Smooth muscle cell (in vitro differentiated cells): Measurements from ENCODE around the gene INSYN1. TPM values are rescaled to one million over a fixed set of nuclear protein-coding genes. Genes with fewer than 3 reads are reported as not detected.
"Not testable (repeated sequence)": the region's sequence is repeated elsewhere in the genome, so short reads cannot be mapped to it uniquely, and the experiment has no call there.

Experiments
- DNase-seq: peaks from one replicate; lab custom pipeline; 2025; ENCODE audit not compliant: unreplicated experiment; lab: John Stamatoyannopoulos, UW
- H2AFZ ChIP-seq: fragments of 200-600 bp; sonication (generic); 2 replicates; pipeline ENCODE4 v1.6.0; 2016; ENCODE audit warnings: antibody characterized with exemption, low read depth, mild to moderate bottlenecking
- H3F3A ChIP-seq: fragments of 200-600 bp; sonication (generic); 2 replicates; pipeline ENCODE4 v1.6.0; 2017; ENCODE audit warnings: antibody characterized with exemption, low read depth
- H3K27ac ChIP-seq: fragments of 200-600 bp; sonication (generic); 2 replicates; pipeline ENCODE4 v1.5.1; 2016; ENCODE audit warnings: low read depth, mild to moderate bottlenecking
- H3K27me3 ChIP-seq: fragments of 200-600 bp; sonication (generic); 2 replicates; pipeline ENCODE4 v1.6.1; 2016; ENCODE audit warnings: low read depth, mild to moderate bottlenecking
- H3K36me3 ChIP-seq: fragments of 200-600 bp; sonication (generic); 2 replicates; pipeline ENCODE4 v1.5.1; 2016; ENCODE audit warnings: low read depth
- H3K4me1 ChIP-seq: fragments of 200-600 bp; sonication (generic); 2 replicates; pipeline ENCODE4 v1.5.1; 2016; ENCODE audit warnings: low read depth
- H3K4me2 ChIP-seq: fragments of 200-600 bp; sonication (generic); 2 replicates; pipeline ENCODE4 v1.6.0; 2016; ENCODE audit warnings: mild to moderate bottlenecking
- H3K4me3 ChIP-seq: fragments of 200-600 bp; sonication (generic); 2 replicates; pipeline ENCODE4 v1.5.1; 2016; ENCODE audit warnings: mild to moderate bottlenecking
- H3K79me2 ChIP-seq: fragments of 200-600 bp; sonication (generic); 2 replicates; pipeline ENCODE4 v1.6.0; 2016; ENCODE audit warnings: low read depth, mild to moderate bottlenecking
- H3K9ac ChIP-seq: fragments of 200-600 bp; sonication (generic); 2 replicates; pipeline ENCODE4 v1.6.0; 2016; ENCODE audit warnings: low read depth
- H3K9me3 ChIP-seq: fragments of 200-600 bp; sonication (generic); replicated peaks from 2 replicates; pipeline ENCODE4 v1.5.1; 2016; ENCODE audit warnings: low read depth
- H4K20me1 ChIP-seq: fragments of 200-600 bp; sonication (generic); 2 replicates; pipeline ENCODE4 v1.6.0; 2016; ENCODE audit warnings: low read depth
- CTCF ChIP-seq: fragments of 200-600 bp; sonication (generic); IDR thresholded peaks from 2 replicates; pipeline ENCODE4 v1.5.1; 2017; ENCODE audit warnings: borderline replicate concordance, mild to moderate bottlenecking, antibody characterized with exemption; ENCODE audit not compliant: insufficient read depth, poor library complexity, severe bottlenecking
- WGBS: methylation state at CpG from one replicate; pipeline ENCODE4 v1.1.7; 2016; ENCODE audit warnings: low lambda C conversion rate; 5-methylcytosine and 5-hydroxymethylcytosine counted together
- polyA plus RNA-seq: library from polyadenylated mRNA; unstranded; fragments of >200 nt; fragmentation: Nextera tagmentation; extraction: Ambion mirVana; gene quantifications from 2 replicates; pipeline ENCODE4 v1.2.1, GENCODE V29; 2016
- total RNA-seq: library from RNA; depleted of rRNA; stranded (reverse); fragments of >200 nt; gene quantifications from 2 replicates; pipeline ENCODE4 v1.2.3, GENCODE V29; 2014

The INSYN1 gene
- total and polyA plus RNA-seq, 2 experiments from 2014 or later = 1.6 to 4.0 TPM

DNA sequence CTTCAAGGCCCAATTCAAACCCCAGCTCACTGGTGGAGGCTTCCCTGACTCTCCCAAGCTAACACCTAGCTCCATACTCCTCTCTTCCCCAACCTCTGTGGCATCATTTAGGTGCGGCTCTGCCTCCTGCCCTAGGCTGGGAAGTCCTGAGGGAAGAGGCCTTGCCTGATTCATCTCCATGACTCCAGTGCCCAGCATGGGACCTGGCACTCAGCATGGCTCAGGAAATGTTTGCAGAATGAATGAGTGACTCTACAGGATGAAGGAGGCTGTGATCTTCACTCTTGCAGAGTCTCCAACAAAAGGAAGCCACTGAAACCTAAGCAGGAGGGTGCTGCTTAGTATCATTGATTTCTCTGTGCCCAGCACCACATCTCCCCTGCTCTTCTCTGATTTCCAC, 34.5 kb upstream of the INSYN1 start:
- TF ChIP-seq CTCF = no peak
- Histone ChIP-seq H3K9ac (no peak overlapping the region), H3K27me3 (no peaks in the 10 kb centered on the region), H3K9me3 (no peaks in the 10 kb centered on the region), H3K4me3 (no peak overlapping the region), H2AFZ (no peak overlapping the region), H4K20me1 (no peaks in the 10 kb centered on the region), H3K79me2 (no peaks in the 10 kb centered on the region), H3K4me2 (no peak overlapping the region), H3K27ac (no peak overlapping the region), H3F3A (no peaks in the 10 kb centered on the region), H3K36me3 (no peaks in the 10 kb centered on the region), H3K4me1 (peaks cover 5% of the 10 kb centered on the region)
- 96% methylated on average over 1 of the region's 1 CpG for WGBS
- DNase-seq = no peak

GRCh38 chr15:73786538-73786937, 33.4 kb upstream of the INSYN1 start:
- DNase-seq = no peak
- Histone ChIP-seq H3K79me2 (no peaks in the 10 kb centered on the region), H3K36me3 (no peaks in the 10 kb centered on the region), H3K9me3 (no peaks in the 10 kb centered on the region), H3K27me3 (no peaks in the 10 kb centered on the region), H4K20me1 (no peaks in the 10 kb centered on the region), H3K4me2 (no peak overlapping the region), H3K4me1 (peaks cover 5% of the 10 kb centered on the region), H3K9ac (no peak overlapping the region), H3K27ac (no peak overlapping the region), H3K4me3 (no peak overlapping the region), H2AFZ (no peak overlapping the region), H3F3A (no peaks in the 10 kb centered on the region)
- no peak for TF ChIP-seq CTCF
- 63% methylated on average over 6 of the region's 6 CpGs for WGBS

DNA sequence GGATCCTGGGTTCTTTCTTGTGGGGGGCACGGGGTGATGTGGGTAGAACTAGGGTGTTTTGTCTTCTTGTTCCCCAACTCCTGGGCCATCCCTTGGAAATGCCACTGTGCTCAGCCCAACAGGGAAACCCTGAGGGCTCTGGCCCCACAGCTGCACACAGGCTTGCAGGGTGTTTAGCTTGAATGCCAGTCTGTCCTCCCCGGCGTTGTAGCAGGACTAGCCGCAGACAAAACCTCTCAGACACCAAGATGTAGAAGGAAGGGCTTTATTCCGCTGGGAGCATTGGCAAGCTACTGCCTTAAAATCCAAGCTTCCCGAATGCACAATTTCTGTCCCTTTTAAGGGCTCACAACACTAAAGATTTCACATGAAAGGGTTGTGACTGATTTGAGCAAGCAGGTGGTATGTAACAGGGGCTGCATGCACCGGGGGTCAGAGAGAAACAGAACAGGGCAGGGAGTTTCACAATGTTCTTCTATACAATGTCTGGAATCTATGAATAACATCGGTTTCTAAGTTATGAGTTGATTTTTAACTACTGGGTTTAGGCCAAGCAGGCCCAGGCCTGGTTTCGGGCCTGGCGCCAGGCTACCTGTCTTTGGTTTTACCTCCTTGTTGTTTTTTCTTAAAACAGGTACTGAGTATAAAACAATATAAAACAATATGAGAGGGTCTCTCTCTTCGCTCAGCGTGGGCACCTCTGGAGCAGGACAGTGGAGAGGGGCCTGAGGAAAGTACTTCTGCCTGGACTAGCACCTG, 32.3 kb upstream of the INSYN1 start:
- H3K4me1 ChIP-seq, H3K9ac ChIP-seq, H2AFZ ChIP-seq, H3K9me3 ChIP-seq, H3K27me3 ChIP-seq, H3K36me3 ChIP-seq, H3K4me2 ChIP-seq, H3K79me2 ChIP-seq, H3K4me3 ChIP-seq, H3F3A ChIP-seq, H3K27ac ChIP-seq, DNase-seq, H4K20me1 ChIP-seq: not testable (repeated sequence)
- WGBS = 86% methylated on average over 12 of the region's 12 CpGs

GRCh38 chr15:73784291-73784690, 31.1 kb upstream of the INSYN1 start:
- H3K4me3 ChIP-seq = no peak overlapping the region
- no peak overlapping the region for H3K27ac ChIP-seq
- no peaks in the 10 kb centered on the region for H3K36me3 ChIP-seq
- H3K9ac ChIP-seq = no peak overlapping the region
- no peaks in the 10 kb centered on the region for H3K79me2 ChIP-seq
- DNase-seq = no peak
- H4K20me1 ChIP-seq = no peaks in the 10 kb centered on the region
- no peak overlapping the region for H2AFZ ChIP-seq
- H3K4me1 ChIP-seq = peaks cover 5% of the 10 kb centered on the region
- no peaks in the 10 kb centered on the region for H3F3A ChIP-seq
- H3K9me3 ChIP-seq = no peaks in the 10 kb centered on the region
- 76% methylated on average over 3 of the region's 3 CpGs for WGBS
- no peak for TF ChIP-seq CTCF
- no peaks in the 10 kb centered on the region for H3K27me3 ChIP-seq
- H3K4me2 ChIP-seq = no peak overlapping the region
